Measurements from ENCODE around the gene BBLN.

BBLN gene

GRCh38 chr9:128142061-128142460 is 18.0 kb upstream of the BBLN start:
- TF ChIP-seq TAF1 (IDR thresholded peaks at IDR 0.05; ENCODE audit: borderline replicate concordance, insufficient read depth, low read length) (no peak), SIN3A (IDR thresholded peaks at IDR 0.05; ENCODE audit: borderline replicate concordance, insufficient read depth, low read length) (no peak), REST (IDR thresholded peaks at IDR 0.05; ENCODE audit: insufficient read depth in 1 of 2, low read depth in 2 of 2, low read length in 2 of 2) (no peak), POLR2AphosphoS5 (IDR thresholded peaks at IDR 0.05; ENCODE audit: low read depth, low read length) (no peak), FOXP2 (optimal IDR thresholded peaks at IDR 0.05; ENCODE audit: borderline replicate concordance, extremely low read depth, extremely low read length, insufficient read depth) (no peak)

- TF ChIP-seq TAF1 (IDR thresholded peaks at IDR 0.05; ENCODE audit: borderline replicate concordance, insufficient read depth, low read length) (no peak), REST (IDR thresholded peaks at IDR 0.05; ENCODE audit: insufficient read depth in 1 of 2, low read depth in 2 of 2, low read length in 2 of 2) (no peak), SIN3A (IDR thresholded peaks at IDR 0.05; ENCODE audit: borderline replicate concordance, insufficient read depth, low read length) (no peak), FOXP2 (optimal IDR thresholded peaks at IDR 0.05; ENCODE audit: borderline replicate concordance, extremely low read depth, extremely low read length, insufficient read depth) (no peak), POLR2AphosphoS5 (IDR thresholded peaks at IDR 0.05; ENCODE audit: low read depth, low read length) (no peak)
These were observed 17.5 kb upstream of the BBLN start for GRCh38 chr9:128142596-128142995.

GRCh38 chr9:128143525-128144238 is 16.4 kb upstream of the BBLN start:
- TF ChIP-seq POLR2AphosphoS5 (IDR thresholded peaks at IDR 0.05; ENCODE audit: low read depth, low read length) (no peak), TAF1 (IDR thresholded peaks at IDR 0.05; ENCODE audit: borderline replicate concordance, insufficient read depth, low read length) (no peak), SIN3A (IDR thresholded peaks at IDR 0.05; ENCODE audit: borderline replicate concordance, insufficient read depth, low read length) (no peak), REST (IDR thresholded peaks at IDR 0.05; ENCODE audit: insufficient read depth in 1 of 2, low read depth in 2 of 2, low read length in 2 of 2) (no peak), FOXP2 (optimal IDR thresholded peaks at IDR 0.05; ENCODE audit: borderline replicate concordance, extremely low read depth, extremely low read length, insufficient read depth) (no peak)

GRCh38 chr9:128144239-128145181 is 15.6 kb upstream of the BBLN start:
- TF ChIP-seq POLR2AphosphoS5 (IDR thresholded peaks at IDR 0.05; ENCODE audit: low read depth, low read length) (no peak), TAF1 (IDR thresholded peaks at IDR 0.05; ENCODE audit: borderline replicate concordance, insufficient read depth, low read length) (no peak)

GRCh38 chr9:128145536-128145935 is 14.5 kb upstream of the BBLN start:
- TF ChIP-seq FOXP2 (optimal IDR thresholded peaks at IDR 0.05; ENCODE audit: borderline replicate concordance, extremely low read depth, extremely low read length, insufficient read depth): no peak
- TF ChIP-seq TAF1 (IDR thresholded peaks at IDR 0.05; ENCODE audit: borderline replicate concordance, insufficient read depth, low read length): no peak
- TF ChIP-seq SIN3A (IDR thresholded peaks at IDR 0.05; ENCODE audit: borderline replicate concordance, insufficient read depth, low read length): no peak
- no peak for TF ChIP-seq REST (IDR thresholded peaks at IDR 0.05; ENCODE audit: insufficient read depth in 1 of 2, low read depth in 2 of 2, low read length in 2 of 2)
- no peak for TF ChIP-seq POLR2AphosphoS5 (IDR thresholded peaks at IDR 0.05; ENCODE audit: low read depth, low read length)

Measured in PFSK-1 (cell line).